ENCODE measurements around the gene DPAGT1.

DPAGT1 gene

DNA sequence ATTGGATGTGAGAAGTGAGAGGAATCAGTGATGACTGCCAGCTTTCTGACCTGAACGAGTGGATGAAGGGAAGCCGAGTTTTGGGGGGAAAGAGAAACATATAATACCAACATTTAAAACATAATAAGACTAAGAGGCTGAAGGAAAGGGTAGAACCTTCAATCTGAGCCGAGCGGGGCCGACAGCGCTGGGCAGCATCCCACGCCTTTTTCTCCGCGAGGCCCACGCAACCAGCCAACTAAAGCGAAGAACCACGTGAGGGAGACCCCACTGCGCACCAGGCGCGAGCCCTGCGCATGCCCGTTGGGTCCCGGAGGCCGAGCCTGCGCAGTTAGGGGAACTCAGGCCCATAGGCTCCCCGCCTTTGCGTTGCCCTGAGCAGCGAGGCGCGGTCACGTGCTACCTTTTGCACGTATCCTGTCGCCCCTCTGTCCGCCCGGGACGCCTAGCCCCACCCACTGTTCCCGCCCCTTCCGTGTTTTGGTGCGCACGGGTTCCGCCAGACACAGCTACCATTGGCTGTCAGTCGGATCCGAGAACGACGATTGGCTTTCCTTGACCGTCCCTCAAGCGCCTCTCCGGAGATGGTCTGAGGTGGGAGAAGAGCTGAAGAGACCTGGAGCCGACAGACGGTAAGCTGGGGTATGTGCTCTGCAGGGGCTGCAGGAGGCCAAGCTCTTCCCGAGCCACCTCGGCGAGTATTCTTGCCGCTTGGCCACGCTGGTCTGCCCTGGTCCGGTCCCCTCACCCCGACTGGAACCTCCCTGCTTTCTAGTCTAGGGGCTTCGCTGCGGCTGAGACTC is 19.6 kb upstream of the DPAGT1 start, which contains the start of gene HINFP:
HINFP (plus strand) TSS at position 573 of the 803 bp plus-strand sequence. CDS start 5,365 bp downstream, outside the sequence.
- TF ChIP-seq, protein P1, sequence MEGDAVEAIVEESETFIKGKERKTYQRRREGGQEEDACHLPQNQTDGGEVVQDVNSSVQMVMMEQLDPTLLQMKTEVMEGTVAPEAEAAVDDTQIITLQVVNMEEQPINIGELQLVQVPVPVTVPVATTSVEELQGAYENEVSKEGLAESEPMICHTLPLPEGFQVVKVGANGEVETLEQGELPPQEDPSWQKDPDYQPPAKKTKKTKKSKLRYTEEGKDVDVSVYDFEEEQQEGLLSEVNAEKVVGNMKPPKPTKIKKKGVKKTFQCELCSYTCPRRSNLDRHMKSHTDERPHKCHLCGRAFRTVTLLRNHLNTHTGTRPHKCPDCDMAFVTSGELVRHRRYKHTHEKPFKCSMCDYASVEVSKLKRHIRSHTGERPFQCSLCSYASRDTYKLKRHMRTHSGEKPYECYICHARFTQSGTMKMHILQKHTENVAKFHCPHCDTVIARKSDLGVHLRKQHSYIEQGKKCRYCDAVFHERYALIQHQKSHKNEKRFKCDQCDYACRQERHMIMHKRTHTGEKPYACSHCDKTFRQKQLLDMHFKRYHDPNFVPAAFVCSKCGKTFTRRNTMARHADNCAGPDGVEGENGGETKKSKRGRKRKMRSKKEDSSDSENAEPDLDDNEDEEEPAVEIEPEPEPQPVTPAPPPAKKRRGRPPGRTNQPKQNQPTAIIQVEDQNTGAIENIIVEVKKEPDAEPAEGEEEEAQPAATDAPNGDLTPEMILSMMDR (IDR thresholded peaks at IDR 0.05; ENCODE audit: extremely low read depth, missing control alignments), result no peak
- DNase-seq (ENCODE audit: low spot score), result peak; percentile 96

DNA sequence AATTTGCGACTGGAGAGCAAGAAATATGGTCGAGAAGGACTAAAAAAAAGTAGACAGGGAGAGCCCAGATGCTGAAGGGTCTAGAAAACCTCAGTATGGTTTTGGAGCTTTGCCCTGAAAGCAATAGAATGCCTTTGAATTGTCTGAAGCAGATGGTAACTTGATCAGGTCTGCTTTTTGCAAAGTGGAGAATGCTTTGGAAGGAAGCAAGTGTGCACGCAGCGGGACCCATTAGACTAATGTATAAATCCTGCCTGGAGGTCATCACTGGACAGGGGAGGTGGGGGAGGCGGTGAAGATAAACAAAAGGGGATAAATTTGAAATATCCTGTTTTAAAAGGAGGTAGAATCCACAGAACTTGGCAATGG is 19.0 kb upstream of the DPAGT1 start:
- TF ChIP-seq, protein P1 (IDR thresholded peaks at IDR 0.05; ENCODE audit: extremely low read depth, missing control alignments), result no peak
- no peak for DNase-seq (ENCODE audit: low spot score)

DNA sequence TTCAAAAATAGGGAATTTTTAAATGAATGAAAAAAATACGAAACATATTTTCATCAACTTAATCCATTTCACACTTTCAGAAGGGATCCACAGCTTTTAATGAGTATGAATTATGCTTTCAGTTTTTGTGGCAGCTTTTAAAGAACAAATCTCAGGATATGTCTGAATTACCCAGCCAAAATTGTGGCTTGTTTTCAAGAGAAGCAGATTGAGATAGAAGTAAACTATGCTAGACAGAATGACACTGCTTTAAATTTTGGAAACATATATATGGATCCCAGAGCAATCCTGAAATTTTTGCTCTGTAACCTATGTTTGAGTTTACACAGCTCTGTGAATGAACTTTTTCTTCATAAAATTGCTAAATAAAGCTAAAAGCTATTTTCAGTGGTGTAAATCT is 17.3 kb upstream of the DPAGT1 start:
- TF ChIP-seq, protein P1 (IDR thresholded peaks at IDR 0.05; ENCODE audit: extremely low read depth, missing control alignments), result no peak
- no peak for DNase-seq (ENCODE audit: low spot score)

DNA sequence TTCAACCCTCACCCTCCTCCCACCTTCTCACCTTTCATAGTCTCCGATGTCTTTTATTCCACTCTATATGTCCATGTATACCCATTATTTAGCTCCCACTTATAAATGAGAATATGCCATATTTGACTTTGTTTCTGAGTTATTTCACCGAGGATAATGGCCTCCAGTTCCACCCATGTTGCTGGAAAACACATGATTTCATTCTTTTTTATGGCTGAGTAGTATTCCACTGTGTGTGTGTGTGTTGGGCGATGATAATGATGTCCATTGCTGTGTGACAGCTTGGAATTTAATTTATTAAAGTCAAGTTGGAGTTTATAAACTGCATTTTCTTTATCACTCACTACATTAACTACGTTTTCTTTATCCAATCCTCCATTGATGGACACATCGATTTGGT is 16.6 kb upstream of the DPAGT1 start:
- DNase-seq (ENCODE audit: low spot score), result no peak
- TF ChIP-seq, protein P1 (IDR thresholded peaks at IDR 0.05; ENCODE audit: extremely low read depth, missing control alignments), result no peak

DNA sequence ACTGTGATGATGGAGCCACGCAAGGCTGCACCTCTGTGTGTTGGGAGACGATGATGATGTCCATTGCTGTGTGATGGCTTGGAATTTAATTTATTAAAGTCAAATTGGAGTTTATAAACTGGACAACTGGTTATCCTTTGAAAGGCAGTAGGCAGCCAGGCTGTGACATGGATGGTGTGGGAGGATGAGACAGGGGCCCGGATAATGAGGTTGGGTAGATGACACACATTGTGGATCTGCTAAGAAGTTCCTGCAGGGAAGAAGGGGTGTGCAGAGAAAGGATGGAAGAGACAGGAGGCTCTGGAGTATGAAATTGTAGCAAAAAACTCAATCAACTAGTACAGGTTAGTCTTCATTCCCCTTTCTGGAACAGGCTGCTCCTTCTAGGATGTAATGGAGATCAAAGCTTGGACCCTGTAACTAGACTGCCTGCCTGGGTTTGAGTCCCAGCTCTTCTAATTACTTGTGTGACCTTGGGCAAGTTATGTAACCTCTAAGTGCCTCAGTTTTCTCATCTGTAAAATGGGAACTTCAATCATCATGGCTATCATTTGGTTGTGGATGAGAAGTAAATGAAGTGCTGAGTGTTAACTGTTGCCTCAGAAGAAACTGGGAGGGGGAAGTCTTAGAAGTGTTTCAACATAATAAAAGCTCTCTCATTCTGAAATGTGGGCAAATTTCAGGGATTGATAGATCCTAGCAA is 15.5 kb upstream of the DPAGT1 start:
- DNase-seq (ENCODE audit: low spot score), result no peak
- TF ChIP-seq, protein P1 (IDR thresholded peaks at IDR 0.05; ENCODE audit: extremely low read depth, missing control alignments), result no peak

DNA sequence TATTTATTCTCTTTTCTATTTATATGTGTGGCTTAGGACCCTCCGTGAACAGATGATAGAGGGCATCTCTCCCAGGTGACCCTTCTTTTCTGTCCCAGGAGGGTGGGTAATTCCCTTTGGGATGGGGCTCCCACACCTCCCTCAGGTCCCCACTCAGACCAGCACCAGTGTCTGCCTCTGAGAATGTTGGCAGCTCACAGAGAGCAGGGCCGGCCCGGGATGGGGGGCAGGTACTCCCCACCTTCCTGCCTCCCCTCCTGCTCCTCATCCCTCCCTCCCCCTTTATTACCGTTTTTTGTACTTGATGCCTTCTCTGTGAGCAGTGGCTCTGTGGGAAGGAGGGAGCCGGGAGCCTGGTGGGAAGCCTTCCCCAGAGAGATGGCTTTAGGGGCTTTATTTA is 14.9 kb upstream of the DPAGT1 start:
- DNase-seq (ENCODE audit: low spot score), result no peak
- TF ChIP-seq, protein P1 (IDR thresholded peaks at IDR 0.05; ENCODE audit: extremely low read depth, missing control alignments), result no peak

DNA sequence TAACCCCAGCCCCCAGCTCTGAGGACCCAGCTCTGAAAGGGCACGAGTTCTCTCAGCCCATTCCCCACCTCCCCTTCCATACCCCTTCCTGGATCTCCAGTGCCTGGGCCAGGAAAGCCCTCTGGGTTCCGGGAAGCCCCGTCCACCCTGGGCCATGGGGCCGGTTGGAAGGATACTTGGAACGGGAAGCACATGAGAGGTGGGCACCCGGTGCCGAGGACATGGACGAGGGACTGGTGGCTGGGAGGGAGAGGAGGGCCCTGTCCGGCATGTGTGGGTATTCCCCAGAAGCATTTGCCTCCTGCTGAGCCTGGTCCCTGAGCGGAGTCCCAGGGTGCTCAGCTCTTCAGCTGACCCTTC is 14.6 kb upstream of the DPAGT1 start:
- DNase-seq (ENCODE audit: low spot score), result no peak
- TF ChIP-seq, protein P1 (IDR thresholded peaks at IDR 0.05; ENCODE audit: extremely low read depth, missing control alignments), result no peak
